ENCODE measurements around the gene ALDH3B2.
"Not testable (repeated sequence)": the region's sequence is repeated elsewhere in the genome, so short reads cannot be mapped to it uniquely, and the experiment has no call there.

The ALDH3B2 gene

GRCh38 chr11:67696998-67697397 is 22.6 kb upstream of the ALDH3B2 start:
- no peak for DNase-seq (ENCODE audit: extremely low spot score)
- TF ChIP-seq LEF1 (IDR thresholded peaks at IDR 0.05; ENCODE audit: borderline replicate concordance) (no peak), HDGF (IDR thresholded peaks at IDR 0.05; ENCODE audit: borderline replicate concordance) (no peak), FOXM1 (IDR thresholded peaks at IDR 0.05; ENCODE audit: borderline replicate concordance) (no peak), FOXK2 (IDR thresholded peaks at IDR 0.05) (no peak), L3MBTL2 (conservative IDR thresholded peaks at IDR 0.05) (no peak), ARNT (IDR thresholded peaks at IDR 0.05) (no peak)
- TF ChIP-seq, protein P1, sequence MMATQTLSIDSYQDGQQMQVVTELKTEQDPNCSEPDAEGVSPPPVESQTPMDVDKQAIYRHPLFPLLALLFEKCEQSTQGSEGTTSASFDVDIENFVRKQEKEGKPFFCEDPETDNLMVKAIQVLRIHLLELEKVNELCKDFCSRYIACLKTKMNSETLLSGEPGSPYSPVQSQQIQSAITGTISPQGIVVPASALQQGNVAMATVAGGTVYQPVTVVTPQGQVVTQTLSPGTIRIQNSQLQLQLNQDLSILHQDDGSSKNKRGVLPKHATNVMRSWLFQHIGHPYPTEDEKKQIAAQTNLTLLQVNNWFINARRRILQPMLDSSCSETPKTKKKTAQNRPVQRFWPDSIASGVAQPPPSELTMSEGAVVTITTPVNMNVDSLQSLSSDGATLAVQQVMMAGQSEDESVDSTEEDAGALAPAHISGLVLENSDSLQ (IDR thresholded peaks at IDR 0.05), result no peak
- ChIA-PET CTCF (no interaction called here), POLR2A (no interaction called here)

GRCh38 chr11:67695606-67696005 is 21.2 kb upstream of the ALDH3B2 start:
- no peak for DNase-seq (ENCODE audit: extremely low spot score)

GRCh38 chr11:67694875-67695555 is 20.6 kb upstream of the ALDH3B2 start:
- ChIA-PET POLR2A (no interaction called here), CTCF (no interaction called here)
- TF ChIP-seq HDGF (IDR thresholded peaks at IDR 0.05; ENCODE audit: borderline replicate concordance), result no peak
- TF ChIP-seq FOXK2 (IDR thresholded peaks at IDR 0.05), result no peak
- no peak for TF ChIP-seq SUZ12 (IDR thresholded peaks at IDR 0.05)
- no peak for TF ChIP-seq FOXM1 (IDR thresholded peaks at IDR 0.05; ENCODE audit: borderline replicate concordance)
- no peak for TF ChIP-seq ELF4 (IDR thresholded peaks at IDR 0.05)
- TF ChIP-seq CTBP1 (IDR thresholded peaks at IDR 0.05; ENCODE audit: borderline replicate concordance), result no peak
- TF ChIP-seq BHLHE40 (IDR thresholded peaks at IDR 0.05; ENCODE audit: borderline replicate concordance), result no peak
- TF ChIP-seq TARDBP (IDR thresholded peaks at IDR 0.05), result no peak
- no peak for TF ChIP-seq L3MBTL2 (conservative IDR thresholded peaks at IDR 0.05)
- TF ChIP-seq ZNF384 (IDR thresholded peaks at IDR 0.05), result no peak
- TF ChIP-seq ARNT (IDR thresholded peaks at IDR 0.05), result no peak
- no peak for TF ChIP-seq NFRKB (IDR thresholded peaks at IDR 0.05)
- TF ChIP-seq, protein P1 (IDR thresholded peaks at IDR 0.05), result no peak
- TF ChIP-seq LEF1 (IDR thresholded peaks at IDR 0.05; ENCODE audit: borderline replicate concordance), result no peak
- no peak for TF ChIP-seq FOXA1 (IDR thresholded peaks at IDR 0.05)
- DNase-seq (ENCODE audit: extremely low spot score), result no peak

More at GRCh38 chr11:67695606-67696005, 21.2 kb upstream of the ALDH3B2 start:
- ChIA-PET CTCF (interaction anchor here (0.8 kb wide), 1 partner anchor 10 kb away, joined by 4 read pairs; no protein-coding TSS in a partner anchor), POLR2A (no interaction called here)
- TF ChIP-seq CTBP1 (IDR thresholded peaks at IDR 0.05; ENCODE audit: borderline replicate concordance), result no peak
- no peak for TF ChIP-seq L3MBTL2 (conservative IDR thresholded peaks at IDR 0.05)

- no peak for TF ChIP-seq FOXA1 (IDR thresholded peaks at IDR 0.05)
- TF ChIP-seq ARNT (IDR thresholded peaks at IDR 0.05), result no peak
- no peak for TF ChIP-seq FOXK2 (IDR thresholded peaks at IDR 0.05)
- no peak for TF ChIP-seq CTBP1 (IDR thresholded peaks at IDR 0.05; ENCODE audit: borderline replicate concordance)
- no peak for TF ChIP-seq FOXM1 (IDR thresholded peaks at IDR 0.05; ENCODE audit: borderline replicate concordance)
- TF ChIP-seq, protein P1 (IDR thresholded peaks at IDR 0.05), result no peak
- no peak for TF ChIP-seq SP1 (IDR thresholded peaks at IDR 0.05)
- no peak for TF ChIP-seq TARDBP (IDR thresholded peaks at IDR 0.05)
- ChIA-PET CTCF (interaction anchor here (0.6 kb wide), 1 partner anchor 33 kb away, joined by 5 read pairs; no protein-coding TSS in a partner anchor), POLR2A (no interaction called here)
- no peak for DNase-seq (ENCODE audit: extremely low spot score)
Measured at GRCh38 chr11:67691149-67691548, 16.7 kb upstream of the ALDH3B2 start.

DNA sequence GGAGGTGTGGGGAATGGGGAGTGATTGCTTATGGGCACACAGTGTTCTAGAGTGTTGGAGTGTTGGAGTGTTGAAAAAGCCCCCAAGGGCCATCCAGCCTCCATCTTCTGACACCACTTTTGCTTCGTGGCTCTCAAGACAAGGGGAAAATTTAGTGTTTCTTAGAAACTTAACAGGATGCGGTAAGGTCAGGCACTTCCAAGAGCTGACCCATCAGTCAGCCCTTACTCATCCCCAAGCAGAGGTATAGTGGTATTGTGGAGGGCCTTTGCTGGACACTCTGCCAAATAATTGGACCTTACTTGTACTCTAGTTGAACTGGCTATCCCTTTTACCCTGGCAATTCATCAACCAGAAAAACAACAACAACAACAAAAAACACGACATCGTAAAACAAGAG is 14.8 kb upstream of the ALDH3B2 start:
- POLR2A ChIA-PET, result no interaction called here
- CTCF ChIA-PET, result no interaction called here
- DNase-seq (ENCODE audit: extremely low spot score), result no peak
- no peak for TF ChIP-seq L3MBTL2 (conservative IDR thresholded peaks at IDR 0.05)
- TF ChIP-seq CTBP1 (IDR thresholded peaks at IDR 0.05; ENCODE audit: borderline replicate concordance), result no peak
- TF ChIP-seq FOXK2 (IDR thresholded peaks at IDR 0.05), result no peak
- TF ChIP-seq, protein P1 (IDR thresholded peaks at IDR 0.05), result no peak
- no peak for TF ChIP-seq NFRKB (IDR thresholded peaks at IDR 0.05)
- TF ChIP-seq SP1 (IDR thresholded peaks at IDR 0.05), result no peak
- TF ChIP-seq BHLHE40 (IDR thresholded peaks at IDR 0.05; ENCODE audit: borderline replicate concordance), result no peak
- TF ChIP-seq ELF4 (IDR thresholded peaks at IDR 0.05), result no peak
- no peak for TF ChIP-seq ARNT (IDR thresholded peaks at IDR 0.05)
- TF ChIP-seq ZNF384 (IDR thresholded peaks at IDR 0.05), result no peak

GRCh38 chr11:67687986-67688385 is 13.6 kb upstream of the ALDH3B2 start:
- ChIA-PET POLR2A (no interaction called here), CTCF (no interaction called here)

DNA sequence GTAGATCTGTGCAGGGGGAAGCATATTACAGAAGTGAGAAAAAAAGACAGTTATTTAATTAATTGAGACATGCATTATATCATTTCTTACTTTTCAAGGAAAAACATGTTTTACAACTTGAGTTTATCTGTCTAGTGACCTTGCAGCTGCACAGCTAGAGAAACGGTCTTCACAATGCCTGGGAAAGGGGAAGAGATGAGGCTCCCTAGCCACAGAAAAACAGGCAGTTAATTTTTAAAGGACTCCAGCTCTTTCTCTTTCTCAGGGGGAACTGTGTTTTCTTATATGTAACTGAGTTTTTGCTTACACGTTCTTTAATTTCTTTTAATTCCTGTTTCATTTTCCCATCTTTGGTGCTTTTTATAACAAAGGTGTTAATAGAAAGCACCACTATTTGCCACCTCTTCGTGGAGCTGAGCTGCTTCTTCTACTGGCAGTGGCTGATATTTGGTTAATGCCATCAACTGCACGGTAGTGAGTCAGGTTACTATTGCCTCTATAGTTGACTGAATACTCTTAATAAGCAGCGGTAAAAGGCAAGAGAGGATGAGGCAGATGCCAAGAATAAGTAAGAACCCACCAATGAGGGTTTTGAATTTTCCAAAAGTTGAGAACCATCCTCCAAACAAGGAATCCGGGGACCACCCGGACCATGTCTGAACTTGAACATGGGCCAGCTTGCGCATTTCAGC is 11.4 kb upstream of the ALDH3B2 start:
- POLR2A ChIA-PET; DNase-seq (ENCODE audit: extremely low spot score): not testable (repeated sequence)
- CTCF ChIA-PET, result interaction anchor here (0.9 to 1.0 kb wide), 2 partner anchors 10 to 26 kb away, joined by 4 read pairs; no protein-coding TSS in a partner anchor

More at GRCh38 chr11:67687986-67688385, 13.6 kb upstream of the ALDH3B2 start:
- DNase-seq (ENCODE audit: extremely low spot score), result no peak
- no peak for TF ChIP-seq FOXK2 (IDR thresholded peaks at IDR 0.05)
- no peak for TF ChIP-seq NFRKB (IDR thresholded peaks at IDR 0.05)
- TF ChIP-seq, protein P1 (IDR thresholded peaks at IDR 0.05), result no peak
- TF ChIP-seq HDGF (IDR thresholded peaks at IDR 0.05; ENCODE audit: borderline replicate concordance), result no peak
- no peak for TF ChIP-seq ARNT (IDR thresholded peaks at IDR 0.05)
- no peak for TF ChIP-seq ZNF384 (IDR thresholded peaks at IDR 0.05)
- no peak for TF ChIP-seq FOXA1 (IDR thresholded peaks at IDR 0.05)
- no peak for TF ChIP-seq SP1 (IDR thresholded peaks at IDR 0.05)
- TF ChIP-seq SUZ12 (IDR thresholded peaks at IDR 0.05), result no peak
- no peak for TF ChIP-seq ELF4 (IDR thresholded peaks at IDR 0.05)
- no peak for TF ChIP-seq L3MBTL2 (conservative IDR thresholded peaks at IDR 0.05)

DNA sequence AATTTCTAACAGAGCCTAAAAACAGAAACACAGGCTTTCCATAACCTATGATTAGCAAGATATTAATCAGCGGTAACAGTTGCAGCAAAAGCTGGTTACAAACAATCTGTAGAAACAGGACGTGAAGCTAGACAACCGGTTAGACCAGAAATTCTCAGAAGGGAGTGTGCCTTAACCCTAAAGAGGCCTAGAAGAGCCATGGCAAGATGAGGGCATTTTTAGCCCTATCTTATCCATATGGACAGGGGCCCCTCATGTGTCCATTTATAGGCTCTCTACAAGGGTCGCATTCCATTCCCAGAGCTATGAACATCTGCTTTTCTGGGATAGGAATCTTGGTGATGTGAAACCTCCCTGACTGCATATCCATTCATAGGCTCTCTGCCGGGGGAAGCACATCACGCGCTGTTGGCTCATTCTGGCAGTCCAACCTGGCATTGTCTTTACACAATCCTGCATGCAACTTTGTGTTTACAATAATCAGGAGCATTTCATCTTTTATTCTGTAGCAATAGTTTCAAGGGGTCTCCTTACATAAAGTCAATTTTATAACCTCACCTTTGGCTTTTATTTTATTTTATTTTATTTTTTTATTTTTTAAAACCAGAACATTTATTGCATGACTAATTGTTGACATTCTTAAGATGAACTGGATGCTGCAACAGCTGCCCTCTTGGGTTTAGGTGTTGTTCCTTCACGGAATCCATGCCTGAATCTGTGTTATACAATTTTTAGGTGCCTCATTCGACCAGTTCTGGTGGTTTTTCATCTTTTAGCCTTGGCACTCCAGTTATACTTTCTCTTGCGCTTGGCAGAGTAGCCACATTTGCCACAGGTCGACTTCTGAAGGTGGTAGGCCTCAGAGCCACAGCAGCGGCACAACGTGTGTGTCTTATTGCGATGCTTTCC is 8.0 kb upstream of the ALDH3B2 start:
- CTCF ChIA-PET, result interaction anchor here (0.6 kb wide), 1 partner anchor 26 kb away, joined by 3 read pairs; no protein-coding TSS in a partner anchor
- not testable (repeated sequence) for DNase-seq (ENCODE audit: extremely low spot score)

More for the DNA sequence above, 8.0 kb upstream of the ALDH3B2 start:
- POLR2A ChIA-PET, result not testable (repeated sequence)

Data from HEK293T (cell line).